Astrocyte (in vitro differentiated cells and primary cell): ENCODE measurements around the gene MYO6. TPM values are rescaled to one million over a fixed set of nuclear protein-coding genes. Genes with fewer than 3 reads are reported as not detected.

Experiments used
- DNase-seq: peaks from one replicate; pipeline ENCODE4 v3.0.0-alpha.2; 2010; ENCODE audit warnings: low read depth
- FAIRE-seq: peaks from 2 replicates; lab custom pipeline; 2011; peaks lifted over from hg19 to GRCh38; lab: Jason Lieb, UNC
- H2AFZ ChIP-seq: 2 replicates; pipeline ENCODE4 v1.6.0; 2012; ENCODE audit warnings: low read depth, low read length, inconsistent platforms
- H3K27ac ChIP-seq: 2 replicates; pipeline ENCODE4 v1.5.1; 2011; ENCODE audit warnings: low read depth, low read length, inconsistent platforms
- H3K27me3 ChIP-seq: 2 replicates; pipeline ENCODE4 v1.6.0; 2011; ENCODE audit warnings: low read length, inconsistent platforms; ENCODE audit not compliant: insufficient read depth
- H3K36me3 ChIP-seq: 2 replicates; pipeline ENCODE4 v1.5.1; 2011; ENCODE audit warnings: low read length, inconsistent platforms; ENCODE audit not compliant: insufficient read depth
- H3K4me1 ChIP-seq: 2 replicates; pipeline ENCODE4 v1.5.1; 2011; ENCODE audit warnings: low read length, inconsistent platforms; ENCODE audit not compliant: insufficient read depth
- H3K4me2 ChIP-seq: 2 replicates; pipeline ENCODE4 v1.6.0; 2012; ENCODE audit warnings: low read length, inconsistent platforms
- H3K4me3 ChIP-seq: 2 replicates; pipeline ENCODE4 v1.5.1; 2011; ENCODE audit warnings: low read depth, mild to moderate bottlenecking, low read length, inconsistent platforms; ENCODE audit not compliant: insufficient read depth
- H3K79me2 ChIP-seq: 2 replicates; pipeline ENCODE4 v1.6.0; 2012; ENCODE audit warnings: mild to moderate bottlenecking, low read length, inconsistent platforms; ENCODE audit not compliant: insufficient read depth
- H3K9ac ChIP-seq: 2 replicates; pipeline ENCODE4 v1.6.0; 2012; ENCODE audit warnings: mild to moderate bottlenecking, low read length, inconsistent platforms
- H3K9me3 ChIP-seq: 2 replicates; pipeline ENCODE4 v1.5.1; 2012; ENCODE audit warnings: low read depth, mild to moderate bottlenecking, low read length, inconsistent platforms; ENCODE audit not compliant: insufficient read depth
- H4K20me1 ChIP-seq: 2 replicates; pipeline ENCODE4 v1.6.0; 2012; ENCODE audit warnings: low read length, inconsistent platforms; ENCODE audit not compliant: insufficient read depth
- H3K27ac Mint-ChIP-seq: one replicate; pipeline ENCODE4 v1.8.0; 2021; ENCODE audit warnings: mild to moderate bottlenecking, mixed read lengths; ENCODE audit not compliant: unreplicated experiment
- H3K27me3 Mint-ChIP-seq: one replicate; pipeline ENCODE4 v1.8.0; 2021; ENCODE audit warnings: low read depth, mixed read lengths; ENCODE audit not compliant: unreplicated experiment
- H3K36me3 Mint-ChIP-seq: one replicate; pipeline ENCODE4 v1.8.0; 2021; ENCODE audit warnings: low read depth, mixed read lengths; ENCODE audit not compliant: unreplicated experiment
- H3K4me1 Mint-ChIP-seq: one replicate; pipeline ENCODE4 v1.8.0; 2021; ENCODE audit warnings: low read depth, mixed read lengths; ENCODE audit not compliant: unreplicated experiment
- H3K4me3 Mint-ChIP-seq: one replicate; pipeline ENCODE4 v1.8.0; 2021; ENCODE audit warnings: mild to moderate bottlenecking, moderate library complexity, mixed read lengths; ENCODE audit not compliant: unreplicated experiment
- H3K9me3 Mint-ChIP-seq: one replicate; pipeline ENCODE4 v1.8.0; 2021; ENCODE audit warnings: mild to moderate bottlenecking, mixed read lengths; ENCODE audit not compliant: unreplicated experiment
- EZH2 ChIP-seq: IDR thresholded peaks from 2 replicates; pipeline ENCODE4 v1.6.1; 2012; ENCODE audit warnings: mild to moderate bottlenecking, low read length, inconsistent platforms; ENCODE audit not compliant: insufficient read depth
- total RNA-seq: library from RNA; stranded (reverse); gene quantifications from 2 replicates; pipeline ENCODE4 v1.2.1, GENCODE V29; 2021
- TF ChIP-seq, protein P1 (sequence below): IDR thresholded peaks from 2 replicates; pipeline ENCODE4 v1.5.1; 2011; ENCODE audit warnings: low read depth, mild to moderate bottlenecking, inconsistent platforms, low read length, moderate library complexity; ENCODE audit not compliant: insufficient read depth

Gene MYO6
- total RNA-seq, 1 donor from 2014 or later = 33.1 TPM

DNA sequence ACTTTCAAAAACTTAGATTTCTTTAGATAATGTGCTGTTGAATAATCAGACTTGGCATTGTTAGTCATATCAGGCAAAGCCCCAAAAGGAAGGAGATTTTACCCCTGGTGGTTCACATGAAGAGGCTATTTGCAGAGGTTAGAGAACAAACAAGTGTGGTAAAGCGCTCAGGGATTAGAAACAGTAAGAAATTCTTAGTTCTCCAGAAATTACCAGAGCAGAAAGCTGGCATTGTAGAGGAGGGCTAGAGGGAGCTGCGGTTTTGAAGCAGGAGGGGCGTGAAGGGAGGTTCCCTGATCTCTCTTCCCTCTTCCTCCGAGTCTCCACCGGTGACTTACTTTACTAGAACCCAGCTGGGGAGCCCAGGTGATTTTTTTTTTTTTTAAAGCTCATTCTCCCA is 10.2 kb downstream of the MYO6 start:
- H3K36me3 ChIP-seq = no peaks in the 10 kb centered on the region
- no peak for TF ChIP-seq EZH2
- TF ChIP-seq, protein P1, sequence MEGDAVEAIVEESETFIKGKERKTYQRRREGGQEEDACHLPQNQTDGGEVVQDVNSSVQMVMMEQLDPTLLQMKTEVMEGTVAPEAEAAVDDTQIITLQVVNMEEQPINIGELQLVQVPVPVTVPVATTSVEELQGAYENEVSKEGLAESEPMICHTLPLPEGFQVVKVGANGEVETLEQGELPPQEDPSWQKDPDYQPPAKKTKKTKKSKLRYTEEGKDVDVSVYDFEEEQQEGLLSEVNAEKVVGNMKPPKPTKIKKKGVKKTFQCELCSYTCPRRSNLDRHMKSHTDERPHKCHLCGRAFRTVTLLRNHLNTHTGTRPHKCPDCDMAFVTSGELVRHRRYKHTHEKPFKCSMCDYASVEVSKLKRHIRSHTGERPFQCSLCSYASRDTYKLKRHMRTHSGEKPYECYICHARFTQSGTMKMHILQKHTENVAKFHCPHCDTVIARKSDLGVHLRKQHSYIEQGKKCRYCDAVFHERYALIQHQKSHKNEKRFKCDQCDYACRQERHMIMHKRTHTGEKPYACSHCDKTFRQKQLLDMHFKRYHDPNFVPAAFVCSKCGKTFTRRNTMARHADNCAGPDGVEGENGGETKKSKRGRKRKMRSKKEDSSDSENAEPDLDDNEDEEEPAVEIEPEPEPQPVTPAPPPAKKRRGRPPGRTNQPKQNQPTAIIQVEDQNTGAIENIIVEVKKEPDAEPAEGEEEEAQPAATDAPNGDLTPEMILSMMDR = no peak
- H3K4me2 ChIP-seq = no peak overlapping the region
- peaks cover 4% of the 10 kb centered on the region for H4K20me1 ChIP-seq
- H3K36me3 Mint-ChIP-seq = peaks cover 3% of the 10 kb centered on the region
- H3K9me3 Mint-ChIP-seq = no peaks in the 10 kb centered on the region
- H3K27me3 Mint-ChIP-seq = no peaks in the 10 kb centered on the region
- H3K4me1 Mint-ChIP-seq = peaks cover 31% of the 10 kb centered on the region
- no peak overlapping the region for H2AFZ ChIP-seq
- H3K27ac Mint-ChIP-seq = peak overlapping the region; percentile 53
- H3K27ac ChIP-seq = no peak overlapping the region
- DNase-seq (no peak), FAIRE-seq (no peak)
- H3K4me3 ChIP-seq = no peak overlapping the region
- H3K27me3 ChIP-seq = no peaks in the 10 kb centered on the region
- H3K4me1 ChIP-seq = no peaks in the 10 kb centered on the region
- no peaks in the 10 kb centered on the region for H3K9me3 ChIP-seq
- H3K9ac ChIP-seq = no peak overlapping the region
- peaks cover 30% of the 10 kb centered on the region for H3K79me2 ChIP-seq
- H3K4me3 Mint-ChIP-seq = peak overlapping the region; percentile 70

DNA sequence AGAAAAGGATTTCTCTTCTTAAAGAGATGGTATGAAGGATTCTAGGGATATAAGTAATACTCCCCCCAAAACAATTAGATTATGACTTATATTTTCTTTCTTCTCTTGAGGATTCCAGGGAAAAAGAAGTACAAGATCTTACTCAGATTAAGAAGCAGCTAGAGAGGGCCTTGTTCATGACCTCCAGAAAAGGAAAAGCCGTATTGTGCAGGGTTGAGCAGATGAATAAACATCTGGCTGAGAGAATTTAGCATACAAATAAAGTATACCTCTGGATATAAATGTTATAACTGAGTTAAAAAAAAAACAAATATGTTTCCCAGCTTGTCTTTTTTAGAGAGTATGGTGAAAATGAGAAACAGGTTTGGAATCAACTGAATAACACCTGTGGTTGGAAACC is 11.3 kb downstream of the MYO6 start:
- Mint-ChIP-seq H3K27ac (no peak overlapping the region), H3K9me3 (no peaks in the 10 kb centered on the region), H3K27me3 (no peaks in the 10 kb centered on the region), H3K4me3 (peak overlapping the region; percentile 34), H3K36me3 (peaks cover 3% of the 10 kb centered on the region), H3K4me1 (peaks cover 29% of the 10 kb centered on the region)
- Histone ChIP-seq H3K9me3 (no peaks in the 10 kb centered on the region), H4K20me1 (peaks cover 5% of the 10 kb centered on the region), H3K4me2 (no peak overlapping the region), H3K9ac (no peak overlapping the region), H3K27ac (no peak overlapping the region), H3K36me3 (no peaks in the 10 kb centered on the region), H3K27me3 (no peaks in the 10 kb centered on the region), H2AFZ (no peak overlapping the region), H3K79me2 (peaks cover 25% of the 10 kb centered on the region), H3K4me1 (no peaks in the 10 kb centered on the region), H3K4me3 (no peak overlapping the region)
- TF ChIP-seq, protein P1 = no peak
- TF ChIP-seq EZH2 = no peak
- FAIRE-seq = no peak
- no peak for DNase-seq

DNA sequence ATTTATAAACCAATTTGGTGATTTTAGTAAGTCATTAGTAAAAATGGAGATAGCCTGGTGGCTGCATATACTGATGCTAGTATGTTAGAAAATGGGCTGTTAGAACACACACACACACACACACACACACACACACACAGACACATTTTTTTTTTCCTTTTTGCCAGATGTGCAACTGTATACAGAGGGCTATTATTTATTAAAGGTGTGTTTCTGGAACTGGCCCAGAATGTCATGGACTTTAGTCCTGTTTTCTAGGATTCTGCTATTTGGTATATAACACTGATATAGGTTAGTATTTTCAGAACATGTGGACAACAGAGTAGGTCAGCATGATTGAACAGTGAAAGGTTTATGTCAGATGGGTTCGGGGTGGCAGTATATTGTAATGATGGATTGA is 12.4 kb downstream of the MYO6 start:
- H3K36me3 Mint-ChIP-seq = peaks cover 3% of the 10 kb centered on the region
- H2AFZ ChIP-seq = no peak overlapping the region
- H3K4me3 Mint-ChIP-seq = no peak overlapping the region
- no peak overlapping the region for H3K4me3 ChIP-seq
- no peak overlapping the region for H3K27ac ChIP-seq
- no peak overlapping the region for H3K9ac ChIP-seq
- H3K27ac Mint-ChIP-seq = no peak overlapping the region
- no peaks in the 10 kb centered on the region for H3K27me3 Mint-ChIP-seq
- no peak for FAIRE-seq
- peaks cover 20% of the 10 kb centered on the region for H3K79me2 ChIP-seq
- no peak for DNase-seq
- H3K27me3 ChIP-seq = no peaks in the 10 kb centered on the region
- peaks cover 29% of the 10 kb centered on the region for H3K4me1 Mint-ChIP-seq
- no peaks in the 10 kb centered on the region for H3K9me3 ChIP-seq
- H3K36me3 ChIP-seq = no peaks in the 10 kb centered on the region
- H3K4me2 ChIP-seq = no peak overlapping the region
- TF ChIP-seq, protein P1 = no peak
- TF ChIP-seq EZH2 = no peak
- peaks cover 5% of the 10 kb centered on the region for H4K20me1 ChIP-seq
- H3K9me3 Mint-ChIP-seq = no peaks in the 10 kb centered on the region
- no peaks in the 10 kb centered on the region for H3K4me1 ChIP-seq
